Liver (tissue), 3 donors: ENCODE data around the gene TMOD2.

Source experiments
- EGR1 ChIP-seq, 2 donors: IDR thresholded peaks; 2 replicates each; pipeline ENCODE4 v1.6.1; 2016 to 2018; ENCODE audit warnings: antibody characterized with exemption in 2 of 2, low read depth in 2 of 2
- GABPA ChIP-seq, 2 donors: IDR thresholded peaks in 1 of 2; conservative IDR thresholded peaks in 1 of 2; 2 replicates each; pipeline ENCODE4 v1.6.1; 2016; ENCODE audit warnings: antibody characterized with exemption in 2 of 2, mild to moderate bottlenecking in 1 of 2, moderate library complexity in 1 of 2
- HNF4A ChIP-seq, 2 donors: conservative IDR thresholded peaks; 2 replicates each; pipeline ENCODE4 v1.6.1; 2016; ENCODE audit warnings: antibody characterized with exemption in 2 of 2, mild to moderate bottlenecking in 2 of 2
- JUND ChIP-seq, 2 donors: IDR thresholded peaks; 2 replicates each; pipeline ENCODE4 v1.6.1; 2016; ENCODE audit warnings: antibody characterized with exemption in 2 of 2
- NR2F2 ChIP-seq: IDR thresholded peaks from 2 replicates; pipeline ENCODE4 v1.6.1; 2016; ENCODE audit warnings: antibody characterized with exemption
- SP1 ChIP-seq: IDR thresholded peaks from 2 replicates; pipeline ENCODE4 v1.6.1; 2018; ENCODE audit warnings: antibody characterized with exemption, mild to moderate bottlenecking
- TAF1 ChIP-seq: conservative IDR thresholded peaks from 2 replicates; pipeline ENCODE4 v1.6.1; 2016; ENCODE audit warnings: antibody characterized with exemption, mild to moderate bottlenecking
- YY1 ChIP-seq: IDR thresholded peaks from 2 replicates; pipeline ENCODE4 v1.6.1; 2016; ENCODE audit warnings: antibody characterized with exemption, mild to moderate bottlenecking
- TF ChIP-seq, protein P1 (sequence below): fragments of 150-350 bp; IDR thresholded peaks from 2 replicates; pipeline ENCODE4 v1.5.1; 2017; ENCODE audit warnings: improper control_type of control experiment, low read depth, low read length; ENCODE audit not compliant: missing input control
- TF ChIP-seq, protein P2 (sequence below): IDR thresholded peaks from 2 replicates; pipeline ENCODE4 v1.6.1; 2016; ENCODE audit warnings: antibody characterized with exemption
- TF ChIP-seq, protein P3 (sequence below): IDR thresholded peaks from 2 replicates; pipeline ENCODE4 v1.6.1; 2016; ENCODE audit warnings: antibody characterized with exemption
- TF ChIP-seq, protein P4 (sequence below): IDR thresholded peaks from 2 replicates; pipeline ENCODE4 v1.6.1; 2016; ENCODE audit warnings: antibody characterized with exemption, mild to moderate bottlenecking
- TF ChIP-seq, protein P5 (sequence below): IDR thresholded peaks from 2 replicates; pipeline ENCODE4 v1.6.1; 2016; ENCODE audit warnings: antibody characterized with exemption
- donor health status: healthy.
- donor health status: healthy.

DNA sequence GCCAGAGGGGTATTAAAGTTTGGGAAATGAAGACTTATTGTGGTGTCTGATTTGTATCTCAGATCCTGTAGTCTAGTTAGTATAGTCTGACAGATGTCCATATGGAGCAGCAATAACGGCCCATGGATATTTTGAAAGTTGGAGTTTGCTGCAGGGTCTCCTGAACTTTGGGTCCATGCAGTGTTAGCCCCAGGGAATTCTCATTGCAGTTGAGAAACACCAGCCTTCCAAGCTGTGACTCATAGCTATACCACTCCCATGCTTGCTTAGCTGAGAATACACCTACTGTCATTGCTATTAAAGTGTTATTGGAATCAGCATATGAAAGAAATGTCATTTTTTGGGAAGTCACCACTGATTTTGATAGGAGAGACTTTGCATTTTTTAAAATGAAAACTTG is 29.2 kb downstream of the TMOD2 start:
- TF ChIP-seq SP1: no peak
- TF ChIP-seq, protein P1, sequence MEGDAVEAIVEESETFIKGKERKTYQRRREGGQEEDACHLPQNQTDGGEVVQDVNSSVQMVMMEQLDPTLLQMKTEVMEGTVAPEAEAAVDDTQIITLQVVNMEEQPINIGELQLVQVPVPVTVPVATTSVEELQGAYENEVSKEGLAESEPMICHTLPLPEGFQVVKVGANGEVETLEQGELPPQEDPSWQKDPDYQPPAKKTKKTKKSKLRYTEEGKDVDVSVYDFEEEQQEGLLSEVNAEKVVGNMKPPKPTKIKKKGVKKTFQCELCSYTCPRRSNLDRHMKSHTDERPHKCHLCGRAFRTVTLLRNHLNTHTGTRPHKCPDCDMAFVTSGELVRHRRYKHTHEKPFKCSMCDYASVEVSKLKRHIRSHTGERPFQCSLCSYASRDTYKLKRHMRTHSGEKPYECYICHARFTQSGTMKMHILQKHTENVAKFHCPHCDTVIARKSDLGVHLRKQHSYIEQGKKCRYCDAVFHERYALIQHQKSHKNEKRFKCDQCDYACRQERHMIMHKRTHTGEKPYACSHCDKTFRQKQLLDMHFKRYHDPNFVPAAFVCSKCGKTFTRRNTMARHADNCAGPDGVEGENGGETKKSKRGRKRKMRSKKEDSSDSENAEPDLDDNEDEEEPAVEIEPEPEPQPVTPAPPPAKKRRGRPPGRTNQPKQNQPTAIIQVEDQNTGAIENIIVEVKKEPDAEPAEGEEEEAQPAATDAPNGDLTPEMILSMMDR: no peak
- no peak for TF ChIP-seq TAF1
- TF ChIP-seq, protein P2, sequence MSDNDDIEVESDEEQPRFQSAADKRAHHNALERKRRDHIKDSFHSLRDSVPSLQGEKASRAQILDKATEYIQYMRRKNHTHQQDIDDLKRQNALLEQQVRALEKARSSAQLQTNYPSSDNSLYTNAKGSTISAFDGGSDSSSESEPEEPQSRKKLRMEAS: no peak
- TF ChIP-seq GABPA (IDR thresholded peaks at IDR 0.05 in 1 of 2, conservative IDR thresholded peaks at IDR 0.05 in 1 of 2): no peak
- TF ChIP-seq JUND (IDR thresholded peaks at IDR 0.05): no peak
- TF ChIP-seq, protein P3, sequence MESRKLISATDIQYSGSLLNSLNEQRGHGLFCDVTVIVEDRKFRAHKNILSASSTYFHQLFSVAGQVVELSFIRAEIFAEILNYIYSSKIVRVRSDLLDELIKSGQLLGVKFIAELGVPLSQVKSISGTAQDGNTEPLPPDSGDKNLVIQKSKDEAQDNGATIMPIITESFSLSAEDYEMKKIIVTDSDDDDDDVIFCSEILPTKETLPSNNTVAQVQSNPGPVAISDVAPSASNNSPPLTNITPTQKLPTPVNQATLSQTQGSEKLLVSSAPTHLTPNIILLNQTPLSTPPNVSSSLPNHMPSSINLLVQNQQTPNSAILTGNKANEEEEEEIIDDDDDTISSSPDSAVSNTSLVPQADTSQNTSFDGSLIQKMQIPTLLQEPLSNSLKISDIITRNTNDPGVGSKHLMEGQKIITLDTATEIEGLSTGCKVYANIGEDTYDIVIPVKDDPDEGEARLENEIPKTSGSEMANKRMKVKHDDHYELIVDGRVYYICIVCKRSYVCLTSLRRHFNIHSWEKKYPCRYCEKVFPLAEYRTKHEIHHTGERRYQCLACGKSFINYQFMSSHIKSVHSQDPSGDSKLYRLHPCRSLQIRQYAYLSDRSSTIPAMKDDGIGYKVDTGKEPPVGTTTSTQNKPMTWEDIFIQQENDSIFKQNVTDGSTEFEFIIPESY: no peak
- no peak for TF ChIP-seq NR2F2
- TF ChIP-seq, protein P4, sequence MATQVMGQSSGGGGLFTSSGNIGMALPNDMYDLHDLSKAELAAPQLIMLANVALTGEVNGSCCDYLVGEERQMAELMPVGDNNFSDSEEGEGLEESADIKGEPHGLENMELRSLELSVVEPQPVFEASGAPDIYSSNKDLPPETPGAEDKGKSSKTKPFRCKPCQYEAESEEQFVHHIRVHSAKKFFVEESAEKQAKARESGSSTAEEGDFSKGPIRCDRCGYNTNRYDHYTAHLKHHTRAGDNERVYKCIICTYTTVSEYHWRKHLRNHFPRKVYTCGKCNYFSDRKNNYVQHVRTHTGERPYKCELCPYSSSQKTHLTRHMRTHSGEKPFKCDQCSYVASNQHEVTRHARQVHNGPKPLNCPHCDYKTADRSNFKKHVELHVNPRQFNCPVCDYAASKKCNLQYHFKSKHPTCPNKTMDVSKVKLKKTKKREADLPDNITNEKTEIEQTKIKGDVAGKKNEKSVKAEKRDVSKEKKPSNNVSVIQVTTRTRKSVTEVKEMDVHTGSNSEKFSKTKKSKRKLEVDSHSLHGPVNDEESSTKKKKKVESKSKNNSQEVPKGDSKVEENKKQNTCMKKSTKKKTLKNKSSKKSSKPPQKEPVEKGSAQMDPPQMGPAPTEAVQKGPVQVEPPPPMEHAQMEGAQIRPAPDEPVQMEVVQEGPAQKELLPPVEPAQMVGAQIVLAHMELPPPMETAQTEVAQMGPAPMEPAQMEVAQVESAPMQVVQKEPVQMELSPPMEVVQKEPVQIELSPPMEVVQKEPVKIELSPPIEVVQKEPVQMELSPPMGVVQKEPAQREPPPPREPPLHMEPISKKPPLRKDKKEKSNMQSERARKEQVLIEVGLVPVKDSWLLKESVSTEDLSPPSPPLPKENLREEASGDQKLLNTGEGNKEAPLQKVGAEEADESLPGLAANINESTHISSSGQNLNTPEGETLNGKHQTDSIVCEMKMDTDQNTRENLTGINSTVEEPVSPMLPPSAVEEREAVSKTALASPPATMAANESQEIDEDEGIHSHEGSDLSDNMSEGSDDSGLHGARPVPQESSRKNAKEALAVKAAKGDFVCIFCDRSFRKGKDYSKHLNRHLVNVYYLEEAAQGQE: no peak
- TF ChIP-seq EGR1 (IDR thresholded peaks at IDR 0.05; ENCODE audit: low read depth in 2 of 2): no peak
- no peak for TF ChIP-seq YY1
- TF ChIP-seq, protein P5, sequence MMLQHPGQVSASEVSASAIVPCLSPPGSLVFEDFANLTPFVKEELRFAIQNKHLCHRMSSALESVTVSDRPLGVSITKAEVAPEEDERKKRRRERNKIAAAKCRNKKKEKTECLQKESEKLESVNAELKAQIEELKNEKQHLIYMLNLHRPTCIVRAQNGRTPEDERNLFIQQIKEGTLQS: no peak
- TF ChIP-seq HNF4A (conservative IDR thresholded peaks at IDR 0.05): no peak
